GM23338 (cell line): ENCODE results near the gene IL1RL1. TPM values are rescaled to one million over a fixed set of nuclear protein-coding genes. Genes with fewer than 3 reads are reported as not detected.

ENCODE experiments used
- ATAC-seq: fragments of 200-7000 bp; cut with Tn5 transposase; 3 replicates; pipeline ENCODE4 v1.9.1; 2020
- DNase-seq: peaks from one replicate; pipeline ENCODE4 v3.0.0-alpha.2; 2015; ENCODE audit warnings: low spot score
- H2AFZ ChIP-seq: fragments of 200-600 bp; sonication (generic); 2 replicates; pipeline ENCODE4 v1.8.0; 2016; ENCODE audit warnings: antibody characterized with exemption, mild to moderate bottlenecking, moderate library complexity
- H3F3A ChIP-seq: fragments of 200-600 bp; sonication (generic); replicated peaks from 2 replicates; pipeline ENCODE4 v1.8.0; 2017; ENCODE audit warnings: antibody characterized with exemption, mixed run types, low read depth
- H3K27ac ChIP-seq: fragments of 200-600 bp; sonication (generic); 2 replicates; pipeline ENCODE4 v1.6.1; 2016; ENCODE audit warnings: low read depth
- H3K27me3 ChIP-seq: fragments of 200-600 bp; sonication (generic); 2 replicates; pipeline ENCODE4 v1.8.0; 2016; ENCODE audit warnings: mild to moderate bottlenecking, mixed run types, moderate library complexity; ENCODE audit not compliant: insufficient read depth
- H3K36me3 ChIP-seq: fragments of 200-600 bp; sonication (generic); 2 replicates; pipeline ENCODE4 v1.8.0; 2016; ENCODE audit warnings: mild to moderate bottlenecking; ENCODE audit not compliant: insufficient read depth
- H3K4me1 ChIP-seq: fragments of 200-600 bp; sonication (generic); 2 replicates; pipeline ENCODE4 v1.8.0; 2016; ENCODE audit warnings: mild to moderate bottlenecking, moderate library complexity; ENCODE audit not compliant: insufficient read depth
- H3K4me2 ChIP-seq: fragments of 200-600 bp; sonication (generic); 2 replicates; pipeline ENCODE4 v1.7.1; 2017; ENCODE audit warnings: mixed run types
- H3K4me3 ChIP-seq: fragments of 200-600 bp; sonication (generic); 2 replicates; pipeline ENCODE4 v1.6.1; 2016; ENCODE audit warnings: mixed run types
- H3K79me2 ChIP-seq: fragments of 200-600 bp; sonication (generic); replicated peaks from 2 replicates; pipeline ENCODE4 v1.8.0; 2017; ENCODE audit warnings: mild to moderate bottlenecking; ENCODE audit not compliant: insufficient read depth
- H3K9me2 ChIP-seq: fragments of 200-600 bp; sonication (generic); 2 replicates; pipeline ENCODE4 v1.8.0; 2017; ENCODE audit not compliant: insufficient read depth
- H4K20me1 ChIP-seq: fragments of 200-600 bp; sonication (generic); replicated peaks from 2 replicates; pipeline ENCODE4 v1.8.0; 2017; ENCODE audit warnings: mild to moderate bottlenecking; ENCODE audit not compliant: insufficient read depth
- H3K27ac Mint-ChIP-seq: 2 replicates; pipeline ENCODE4 v1.8.0; 2020; ENCODE audit warnings: inconsistent platforms, mild to moderate bottlenecking, moderate library complexity, mixed read lengths
- H3K27me3 Mint-ChIP-seq: 3 replicates; pipeline ENCODE4 v1.8.0; 2022; ENCODE audit warnings: low read depth, mild to moderate bottlenecking, moderate library complexity, mixed read lengths, inconsistent platforms; ENCODE audit not compliant: insufficient read depth, poor library complexity
- H3K36me3 Mint-ChIP-seq: 3 replicates; pipeline ENCODE4 v1.8.0; 2021; ENCODE audit warnings: low read depth, mild to moderate bottlenecking, inconsistent platforms, moderate library complexity, mixed read lengths
- H3K4me1 Mint-ChIP-seq: 3 replicates; pipeline ENCODE4 v1.8.0; 2020; ENCODE audit warnings: mild to moderate bottlenecking, inconsistent platforms, mixed read lengths
- H3K4me3 Mint-ChIP-seq: 3 replicates; pipeline ENCODE4 v1.8.0; 2021; ENCODE audit warnings: moderate library complexity, mild to moderate bottlenecking, inconsistent platforms, mixed read lengths
- H3K9me3 Mint-ChIP-seq: 3 replicates; pipeline ENCODE4 v1.8.0; 2020; ENCODE audit warnings: moderate library complexity, mild to moderate bottlenecking, inconsistent platforms, mixed read lengths
- CREB1 ChIP-seq: fragments of 250-450 bp; sonication (Bioruptor Pico); IDR thresholded peaks from 2 replicates; pipeline ENCODE4 v1.5.0; 2020; ENCODE audit warnings: low read depth, mild to moderate bottlenecking, moderate library complexity
- CTCF ChIP-seq, 2 experiments: fragments of 200-600 bp in 1 of 2; sonication (generic) in 1 of 2; conservative IDR thresholded peaks; 2 replicates each; pipeline versions ENCODE4 v1.5.1 to v1.6.1; 2016 to 2017; ENCODE audit warnings: antibody characterized with exemption in 2 of 2, low read depth in 2 of 2, mild to moderate bottlenecking in 2 of 2, moderate library complexity in 1 of 2
- ETS1 ChIP-seq: IDR thresholded peaks from 2 replicates; pipeline ENCODE4 v1.6.1; 2016; ENCODE audit warnings: antibody characterized with exemption
- EZH2 ChIP-seq: fragments of 200-600 bp; sonication (generic); IDR thresholded peaks from one replicate; pipeline ENCODE4 v1.8.0; 2017; ENCODE audit warnings: antibody characterized with exemption, mild to moderate bottlenecking, low read depth; ENCODE audit not compliant: unreplicated experiment
- EZH2phosphoT487 ChIP-seq: fragments of 200-600 bp; sonication (generic); IDR thresholded peaks from one replicate; pipeline ENCODE4 v1.8.1; 2018; ENCODE audit warnings: antibody characterized with exemption; ENCODE audit not compliant: unreplicated experiment
- JUNB ChIP-seq: IDR thresholded peaks from one replicate; pipeline ENCODE4 v1.6.1; 2016; ENCODE audit warnings: antibody characterized with exemption; ENCODE audit not compliant: unreplicated experiment
- NANOG ChIP-seq: IDR thresholded peaks from 2 replicates; pipeline ENCODE4 v1.6.1; 2016; ENCODE audit warnings: antibody characterized with exemption, borderline replicate concordance
- POLR2AphosphoS5 ChIP-seq: IDR thresholded peaks from 2 replicates; pipeline ENCODE4 v1.6.1; 2016; ENCODE audit warnings: antibody characterized with exemption, low read depth
- REST ChIP-seq: IDR thresholded peaks from one replicate; pipeline ENCODE4 v1.6.1; 2018; ENCODE audit warnings: antibody characterized with exemption; ENCODE audit not compliant: unreplicated experiment
- STAT1 ChIP-seq: IDR thresholded peaks from one replicate; pipeline ENCODE4 v1.6.1; 2016; ENCODE audit warnings: antibody characterized with exemption; ENCODE audit not compliant: unreplicated experiment
- ZNF114 ChIP-seq: fragments of 250-450 bp; sonication (Bioruptor Pico); IDR thresholded peaks from 2 replicates; pipeline ENCODE4 v1.5.0; 2020; ENCODE audit warnings: mild to moderate bottlenecking, moderate library complexity
- ZNF331 ChIP-seq: fragments of 250-450 bp; sonication (Bioruptor Pico); IDR thresholded peaks from 2 replicates; pipeline ENCODE4 v1.5.0; 2020; ENCODE audit warnings: low read depth, mild to moderate bottlenecking, moderate library complexity
- ZNF462 ChIP-seq: fragments of 250-450 bp; sonication (Bioruptor Pico); IDR thresholded peaks from 2 replicates; pipeline ENCODE4 v1.5.0; 2020; ENCODE audit warnings: mild to moderate bottlenecking, moderate library complexity
- polyA plus RNA-seq: library from polyadenylated mRNA; unstranded; fragments of >200 nt; fragmentation: Nextera tagmentation; extraction: Ambion mirVana; gene quantifications from 2 replicates; pipeline ENCODE4 v1.2.1, GENCODE V29; 2016
- total RNA-seq: library from RNA; depleted of rRNA; stranded (reverse); fragments of >200 nt; shearing (Covaris generic); gene quantifications from 2 replicates; pipeline ENCODE4 v1.2.3, GENCODE V29; 2014

IL1RL1 gene
- total and polyA plus RNA-seq, 2 experiments from 2014 or later = not detected

DNA sequence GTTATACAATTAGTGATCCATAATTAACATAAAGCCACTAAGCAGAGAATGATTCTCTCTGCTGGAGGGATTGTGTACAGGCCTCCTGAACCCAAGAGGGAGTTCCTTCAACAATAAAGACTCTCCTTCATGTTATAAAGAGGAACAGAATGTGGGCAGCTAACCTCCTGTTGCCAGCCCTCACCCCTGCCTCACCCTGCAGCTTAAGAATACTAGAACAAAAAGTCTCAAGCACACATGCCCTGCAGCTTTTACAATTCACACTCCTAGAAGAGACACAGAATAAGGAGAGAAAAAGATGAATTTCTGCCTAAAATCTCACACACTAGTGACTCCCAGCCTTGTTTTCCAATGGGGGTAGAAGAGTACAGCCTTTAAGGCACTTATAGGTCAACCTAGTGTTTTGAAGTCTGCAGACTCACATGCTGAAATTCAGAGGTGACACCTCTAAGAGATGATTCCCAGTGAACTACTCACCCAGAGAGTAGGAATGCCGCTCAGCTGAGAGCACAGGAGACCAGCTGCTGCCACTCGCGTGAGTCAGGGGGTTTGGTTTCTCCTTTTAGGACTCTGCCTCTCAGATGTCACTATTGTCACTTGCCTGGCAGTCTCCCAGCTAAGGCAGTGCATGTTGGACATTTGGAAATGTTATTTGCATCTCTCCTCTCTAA, 32.5 kb upstream of the IL1RL1 start:
- Histone ChIP-seq H3K79me2 (no peaks in the 10 kb centered on the region), H4K20me1 (no peaks in the 10 kb centered on the region), H3K4me3 (no peak overlapping the region), H3K27me3 (no peaks in the 10 kb centered on the region), H3K36me3 (no peaks in the 10 kb centered on the region), H2AFZ (no peak overlapping the region), H3K4me1 (no peaks in the 10 kb centered on the region), H3F3A (no peaks in the 10 kb centered on the region), H3K27ac (no peak overlapping the region), H3K9me2 (peaks cover 5% of the 10 kb centered on the region), H3K4me2 (no peak overlapping the region)
- no peaks in the 10 kb centered on the region for H3K4me1 Mint-ChIP-seq
- H3K27me3 Mint-ChIP-seq = no peaks in the 10 kb centered on the region
- no peak for TF ChIP-seq NANOG
- TF ChIP-seq ZNF331 (CRISPR knock-in tag) = no peak
- TF ChIP-seq POLR2AphosphoS5 = no peak
- no peak for TF ChIP-seq ZNF462
- no peak for TF ChIP-seq STAT1
- TF ChIP-seq ETS1 = no peak
- TF ChIP-seq JUNB = no peak
- TF ChIP-seq CREB1 (CRISPR knock-in tag) = no peak
- no peak for TF ChIP-seq EZH2phosphoT487
- no peak for TF ChIP-seq ZNF114
- no peak for TF ChIP-seq REST
- no peak for TF ChIP-seq CTCF (conservative IDR thresholded peaks at IDR 0.05; ENCODE audit: low read depth in 2 of 2)
- no peak for TF ChIP-seq EZH2
- H3K27ac Mint-ChIP-seq = no peak overlapping the region
- peaks cover 9% of the 10 kb centered on the region; the same call in 2 of the 3 replicates for H3K36me3 Mint-ChIP-seq
- no peak for DNase-seq
- H3K9me3 Mint-ChIP-seq = peaks cover 15% of the 10 kb centered on the region; the same call in 2 of the 3 replicates
- no peak for ATAC-seq
- no peak overlapping the region for H3K4me3 Mint-ChIP-seq
